H9 (cell line): ENCODE data around the gene MYH14. TPM values are rescaled to one million over a fixed set of nuclear protein-coding genes. Genes with fewer than 3 reads are reported as not detected.

Source experiments
- DNase-seq: peaks from one replicate; pipeline ENCODE4 v3.0.0-alpha.2; 2017
- H2AFZ ChIP-seq: one replicate; pipeline ENCODE4 v1.6.1; 2013; ENCODE audit warnings: mild to moderate bottlenecking, low read length, control low read depth, moderate library complexity
- H2AK5ac ChIP-seq: 2 replicates; pipeline ENCODE4 v1.6.1; 2013; ENCODE audit warnings: low read length, control low read depth, mixed read lengths; ENCODE audit not compliant: insufficient read length
- H2BK120ac ChIP-seq: one replicate; pipeline ENCODE4 v1.6.1; 2013; ENCODE audit warnings: low read depth, mild to moderate bottlenecking, low read length, control low read depth, inconsistent platforms; ENCODE audit not compliant: poor library complexity, severe bottlenecking
- H2BK12ac ChIP-seq: 2 replicates; pipeline ENCODE4 v1.6.1; 2013; ENCODE audit warnings: low read length, control low read depth, mixed read lengths, low read depth; ENCODE audit not compliant: insufficient read length
- H2BK15ac ChIP-seq: 2 replicates; pipeline ENCODE4 v1.6.1; 2013; ENCODE audit warnings: low read depth, low read length, control low read depth
- H2BK20ac ChIP-seq: one replicate; pipeline ENCODE4 v1.6.1; 2013; ENCODE audit warnings: low read depth, mild to moderate bottlenecking, low read length, control low read depth, inconsistent platforms; ENCODE audit not compliant: poor library complexity, severe bottlenecking
- H2BK5ac ChIP-seq: 2 replicates; pipeline ENCODE4 v1.6.1; 2013; ENCODE audit warnings: low read length, control low read depth, mixed read lengths; ENCODE audit not compliant: insufficient read length
- H3K14ac ChIP-seq: 2 replicates; pipeline ENCODE4 v1.6.1; 2013; ENCODE audit warnings: low read length, control low read depth; ENCODE audit not compliant: insufficient read depth
- H3K18ac ChIP-seq: 2 replicates; pipeline ENCODE4 v1.6.1; 2013; ENCODE audit warnings: low read depth, mild to moderate bottlenecking, mixed read lengths, low read length, control low read depth; ENCODE audit not compliant: insufficient read length
- H3K23ac ChIP-seq: 2 replicates; pipeline ENCODE4 v1.6.1; 2013; ENCODE audit warnings: low read length, control low read depth, mixed read lengths, low read depth; ENCODE audit not compliant: insufficient read length
- H3K23me2 ChIP-seq: 2 replicates; pipeline ENCODE4 v1.6.1; 2013; ENCODE audit warnings: low read depth, mild to moderate bottlenecking, mixed read lengths, low read length, control low read depth; ENCODE audit not compliant: insufficient read length, poor library complexity, severe bottlenecking
- H3K27ac ChIP-seq: 2 replicates; pipeline ENCODE4 v1.5.1; 2013; ENCODE audit warnings: low read length, control low read depth, mixed read lengths, low read depth; ENCODE audit not compliant: insufficient read length
- H3K27me3 ChIP-seq: 2 replicates; pipeline ENCODE4 v1.6.1; 2013; ENCODE audit warnings: low read length, control low read depth, inconsistent platforms; ENCODE audit not compliant: insufficient read depth
- H3K4ac ChIP-seq: 2 replicates; pipeline ENCODE4 v1.6.1; 2013; ENCODE audit warnings: low read depth, mild to moderate bottlenecking, control low read depth, inconsistent platforms, low read length, moderate library complexity
- H3K4me1 ChIP-seq: 2 replicates; pipeline ENCODE4 v1.6.1; 2013; ENCODE audit warnings: low read length, control low read depth, inconsistent platforms; ENCODE audit not compliant: insufficient read depth
- H3K4me2 ChIP-seq: 2 replicates; pipeline ENCODE4 v1.6.1; 2013; ENCODE audit warnings: low read length, control low read depth, mixed read lengths; ENCODE audit not compliant: insufficient read length, insufficient read depth
- H3K56ac ChIP-seq: 2 replicates; pipeline ENCODE4 v1.6.1; 2013; ENCODE audit warnings: low read depth, mild to moderate bottlenecking, mixed read lengths, low read length, control low read depth; ENCODE audit not compliant: insufficient read length
- H3K79me1 ChIP-seq: 2 replicates; pipeline ENCODE4 v1.6.1; 2013; ENCODE audit warnings: low read depth, mild to moderate bottlenecking, moderate library complexity, low read length, control low read depth, inconsistent platforms; ENCODE audit not compliant: insufficient read depth, poor library complexity, severe bottlenecking
- H3K79me2 ChIP-seq: 2 replicates; pipeline ENCODE4 v1.6.1; 2013; ENCODE audit warnings: low read length, control low read depth, inconsistent platforms; ENCODE audit not compliant: insufficient read depth
- H3K9ac ChIP-seq: 2 replicates; pipeline ENCODE4 v1.6.1; 2013; ENCODE audit warnings: low read length, control low read depth, mixed read lengths; ENCODE audit not compliant: insufficient read length; ENCODE audit errors: extremely low read depth
- H3K9me3 ChIP-seq: one replicate; pipeline ENCODE4 v1.6.1; 2013; ENCODE audit warnings: low read depth, low read length, inconsistent platforms; ENCODE audit not compliant: control insufficient read depth
- H3T11ph ChIP-seq: one replicate; pipeline ENCODE4 v1.6.1; 2013; ENCODE audit warnings: mild to moderate bottlenecking, low read length, control low read depth, inconsistent platforms
- H4K20me1 ChIP-seq: one replicate; pipeline ENCODE4 v1.6.1; 2013; ENCODE audit not compliant: control insufficient read depth, insufficient read length, insufficient read depth
- H4K5ac ChIP-seq: 2 replicates; pipeline ENCODE4 v1.6.1; 2013; ENCODE audit warnings: low read depth, mild to moderate bottlenecking, mixed read lengths, low read length, control low read depth; ENCODE audit not compliant: insufficient read length
- H4K8ac ChIP-seq: replicated peaks from 2 replicates; pipeline ENCODE4 v1.6.1; 2013; ENCODE audit warnings: low read length, control low read depth, mixed read lengths, low read depth; ENCODE audit not compliant: insufficient read length
- H4K91ac ChIP-seq: 2 replicates; pipeline ENCODE4 v1.6.1; 2013; ENCODE audit warnings: low read depth, mild to moderate bottlenecking, moderate library complexity, mixed read lengths, low read length, control low read depth; ENCODE audit not compliant: insufficient read length
- H3K27ac Mint-ChIP-seq, 3 experiments: 2 replicates in 2 of 3; 3 replicates in 1 of 3; pipeline ENCODE4 v1.8.0; 2020 to 2021; ENCODE audit warnings: mixed read lengths in 3 of 3, mild to moderate bottlenecking in 1 of 3, moderate library complexity in 1 of 3
- H3K27me3 Mint-ChIP-seq: 2 replicates; pipeline ENCODE4 v1.8.0; 2021; ENCODE audit warnings: low read depth, mild to moderate bottlenecking, moderate library complexity, mixed read lengths
- H3K36me3 Mint-ChIP-seq, 3 experiments: 2 replicates in 2 of 3; 3 replicates in 1 of 3; pipeline ENCODE4 v1.8.0; 2020 to 2021; ENCODE audit warnings: low read depth in 3 of 3, mixed read lengths in 3 of 3; ENCODE audit not compliant: insufficient read depth in 1 of 3
- H3K4me1 Mint-ChIP-seq, 2 experiments: 2 replicates each; pipeline ENCODE4 v1.8.0; 2020; ENCODE audit warnings: mixed read lengths in 2 of 2
- H3K4me3 Mint-ChIP-seq, 2 experiments: 2 replicates in 1 of 2; 3 replicates in 1 of 2; pipeline ENCODE4 v1.8.0; 2020 to 2021; ENCODE audit warnings: mild to moderate bottlenecking in 2 of 2, mixed read lengths in 2 of 2, moderate library complexity in 1 of 2
- H3K9me3 Mint-ChIP-seq, 2 experiments: 2 replicates in 1 of 2; 3 replicates in 1 of 2; pipeline ENCODE4 v1.8.0; 2020; ENCODE audit warnings: mild to moderate bottlenecking in 2 of 2, mixed read lengths in 2 of 2, moderate library complexity in 1 of 2
- WGBS: extraction: QIAGEN DNeasy Blood & Tissue Kit; methylation state at CpG from one replicate; pipeline ENCODE4 v1.1.7; 2013; ENCODE audit warnings: missing lambda C conversion rate, low lambda C conversion rate, mixed read lengths; ENCODE audit not compliant: insufficient read length; ENCODE audit errors: extremely low coverage; 5-methylcytosine and 5-hydroxymethylcytosine counted together
- total RNA-seq: library from RNA; stranded (reverse); gene quantifications from 2 replicates; pipeline ENCODE4 v1.2.1, GENCODE V29; 2021
- TF ChIP-seq, protein P1 (sequence below): fragments of 200-600 bp; sonication (generic); conservative IDR thresholded peaks from 3 replicates; pipeline ENCODE4 v1.8.0; 2021; ENCODE audit warnings: antibody characterized with exemption, mild to moderate bottlenecking

The MYH14 gene
- total RNA-seq, 1 experiment from 2014 or later: 27.7 TPM

- DNase-seq: no peak
- H3K4me1 ChIP-seq: no peaks in the 10 kb centered on the region
- H2BK120ac ChIP-seq: no peak overlapping the region
- H3K14ac ChIP-seq: no peak overlapping the region
- no peak overlapping the region for H3K4me3 Mint-ChIP-seq
- H3K27ac Mint-ChIP-seq: no peak overlapping the region
- peaks cover 0 to 2% (median 0%) of the 10 kb centered on the region in 3 experiments; a peak in 1 of 7 replicates for H3K36me3 Mint-ChIP-seq
- H2BK20ac ChIP-seq: no peak overlapping the region
- H4K5ac ChIP-seq: no peak overlapping the region
- no peak overlapping the region for H2BK12ac ChIP-seq
- no peaks in the 10 kb centered on the region for H3K27me3 ChIP-seq
- H2AFZ ChIP-seq: no peak overlapping the region
- peaks cover 0 to 3% of the 10 kb centered on the region in 2 experiments; a peak in 1 of 4 replicates for H3K4me1 Mint-ChIP-seq
- H3K27ac ChIP-seq: no peak overlapping the region
- H3T11ph ChIP-seq: no peak overlapping the region
- H3K4me2 ChIP-seq: no peak overlapping the region
- H2AK5ac ChIP-seq: no peak overlapping the region
- H3K79me1 ChIP-seq: no peaks in the 10 kb centered on the region
- H4K8ac ChIP-seq: no peak overlapping the region
- no peak overlapping the region for H4K91ac ChIP-seq
- H3K79me2 ChIP-seq: no peaks in the 10 kb centered on the region
- TF ChIP-seq, protein P1, sequence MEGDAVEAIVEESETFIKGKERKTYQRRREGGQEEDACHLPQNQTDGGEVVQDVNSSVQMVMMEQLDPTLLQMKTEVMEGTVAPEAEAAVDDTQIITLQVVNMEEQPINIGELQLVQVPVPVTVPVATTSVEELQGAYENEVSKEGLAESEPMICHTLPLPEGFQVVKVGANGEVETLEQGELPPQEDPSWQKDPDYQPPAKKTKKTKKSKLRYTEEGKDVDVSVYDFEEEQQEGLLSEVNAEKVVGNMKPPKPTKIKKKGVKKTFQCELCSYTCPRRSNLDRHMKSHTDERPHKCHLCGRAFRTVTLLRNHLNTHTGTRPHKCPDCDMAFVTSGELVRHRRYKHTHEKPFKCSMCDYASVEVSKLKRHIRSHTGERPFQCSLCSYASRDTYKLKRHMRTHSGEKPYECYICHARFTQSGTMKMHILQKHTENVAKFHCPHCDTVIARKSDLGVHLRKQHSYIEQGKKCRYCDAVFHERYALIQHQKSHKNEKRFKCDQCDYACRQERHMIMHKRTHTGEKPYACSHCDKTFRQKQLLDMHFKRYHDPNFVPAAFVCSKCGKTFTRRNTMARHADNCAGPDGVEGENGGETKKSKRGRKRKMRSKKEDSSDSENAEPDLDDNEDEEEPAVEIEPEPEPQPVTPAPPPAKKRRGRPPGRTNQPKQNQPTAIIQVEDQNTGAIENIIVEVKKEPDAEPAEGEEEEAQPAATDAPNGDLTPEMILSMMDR: no peak
- H3K23ac ChIP-seq: no peak overlapping the region
- no peaks in the 10 kb centered on the region for H4K20me1 ChIP-seq
- no peak overlapping the region for H3K4ac ChIP-seq
- H3K9ac ChIP-seq: no peak overlapping the region
- H3K9me3 ChIP-seq: peaks cover 8% of the 10 kb centered on the region
- H3K56ac ChIP-seq: no peak overlapping the region
- no peak overlapping the region for H2BK15ac ChIP-seq
- no CpG with 5 or more reads among the region's 9 CpGs for WGBS
- H3K27me3 Mint-ChIP-seq: peaks cover 14% of the 10 kb centered on the region
- peaks cover 2 to 12% of the 10 kb centered on the region in 2 experiments; a peak in 3 of 5 replicates for H3K9me3 Mint-ChIP-seq
- H3K23me2 ChIP-seq: no peaks in the 10 kb centered on the region
- no peak overlapping the region for H2BK5ac ChIP-seq
- no peak overlapping the region for H3K18ac ChIP-seq
These were observed 24.4 kb upstream of the MYH14 start for GRCh38 chr19:50178859-50179537.
